Muscle of leg (tissue), 11 donors: ENCODE data around the gene CAMSAP2. TPM values are rescaled to one million over a fixed set of nuclear protein-coding genes. Genes with fewer than 3 reads are reported as not detected.

Source experiments
- DNase-seq: peaks from one replicate; pipeline ENCODE4 v3.0.0; 2013
- H3K27ac ChIP-seq: one replicate; pipeline ENCODE4 v1.5.1; 2013; ENCODE audit warnings: mild to moderate bottlenecking, low read length, control low read depth
- H3K27me3 ChIP-seq: one replicate; pipeline ENCODE4 v1.6.1; 2013; ENCODE audit warnings: low read length; ENCODE audit not compliant: control insufficient read depth, insufficient read depth
- H3K36me3 ChIP-seq: one replicate; pipeline ENCODE4 v1.6.1; 2013; ENCODE audit warnings: low read length; ENCODE audit not compliant: control insufficient read depth, insufficient read depth
- H3K4me1 ChIP-seq: one replicate; pipeline ENCODE4 v1.6.1; 2013; ENCODE audit warnings: low read length; ENCODE audit not compliant: control insufficient read depth, insufficient read depth
- H3K4me3 ChIP-seq: one replicate; pipeline ENCODE4 v1.5.1; 2013; ENCODE audit warnings: low read length, control low read depth
- H3K9me3 ChIP-seq: replicated peaks from 2 replicates; pipeline ENCODE4 v1.6.1; 2013; ENCODE audit warnings: low read depth, low read length; ENCODE audit not compliant: control insufficient read depth
- WGBS: methylation state at CpG from one replicate; pipeline ENCODE4 v1.1.5; 2013; ENCODE audit warnings: missing lambda C conversion rate; ENCODE audit not compliant: insufficient coverage; 5-methylcytosine and 5-hydroxymethylcytosine counted together
- polyA plus RNA-seq, 8 donors: library from polyadenylated mRNA; unstranded; fragments of 120-200 nt; gene quantifications; one replicate each; pipeline versions ENCODE4 v1.2.1 to v1.2.3, GENCODE V29; 2013; ENCODE audit warnings: inconsistent platforms in 1 of 8, low replicate concordance in 1 of 8; ENCODE audit not compliant: insufficient read length in 8 of 8, insufficient read depth in 1 of 8
- total RNA-seq: library from RNA; stranded (reverse); fragments of 120-200 nt; gene quantifications from one replicate; pipeline ENCODE4 v1.2.4, GENCODE V29; 2013

Gene CAMSAP2
- total and polyA plus RNA-seq, 9 donors, result 14.0 to 36.0 (median 18.9) TPM

DNA sequence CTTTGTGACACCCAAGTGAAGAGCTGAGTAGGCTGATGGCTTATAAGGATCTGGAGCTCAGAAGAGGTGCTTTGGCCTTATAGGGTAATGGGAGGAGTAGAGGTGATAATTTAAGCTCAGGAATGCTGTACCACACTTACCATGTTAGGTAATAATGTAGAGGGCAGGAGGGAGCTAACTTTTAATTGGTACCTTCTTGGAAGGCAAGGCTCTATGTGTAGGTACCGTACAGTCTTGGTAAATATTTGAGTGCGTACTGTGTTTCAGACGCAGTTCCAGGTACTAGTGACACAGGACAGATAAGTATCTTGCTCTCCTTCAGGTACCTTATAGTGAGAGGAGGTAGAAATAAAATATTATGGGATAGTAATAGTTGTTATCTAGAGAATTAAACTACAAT is 16.8 kb downstream of the CAMSAP2 start:
- Histone ChIP-seq H3K4me3 (no peak overlapping the region), H3K27me3 (no peaks in the 10 kb centered on the region), H3K27ac (no peak overlapping the region), H3K36me3 (peaks cover 2% of the 10 kb centered on the region), H3K9me3 (no peaks in the 10 kb centered on the region), H3K4me1 (no peaks in the 10 kb centered on the region)
- DNase-seq, result no peak
- 100% methylated on average over 3 of the region's 3 CpGs for WGBS

DNA sequence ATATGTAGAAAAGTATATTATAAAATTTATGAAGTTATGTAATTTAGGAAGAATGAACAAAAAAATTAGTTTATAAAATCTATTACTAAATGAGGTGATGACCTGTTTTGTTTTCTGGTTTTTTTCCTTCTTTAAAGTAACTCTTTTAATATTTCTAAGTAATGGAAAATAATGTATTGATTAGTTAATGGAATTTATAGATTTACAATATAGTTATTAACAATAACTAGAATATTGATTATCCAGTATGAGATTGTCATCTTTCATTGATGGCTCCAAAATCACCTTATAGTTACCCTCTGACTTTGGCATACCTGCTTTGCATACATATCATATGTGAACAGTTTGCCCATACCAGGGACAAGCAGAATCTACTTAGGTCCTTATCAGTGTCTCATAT is 23.4 kb downstream of the CAMSAP2 start:
- H3K36me3 ChIP-seq, result peaks cover 5% of the 10 kb centered on the region

DNA sequence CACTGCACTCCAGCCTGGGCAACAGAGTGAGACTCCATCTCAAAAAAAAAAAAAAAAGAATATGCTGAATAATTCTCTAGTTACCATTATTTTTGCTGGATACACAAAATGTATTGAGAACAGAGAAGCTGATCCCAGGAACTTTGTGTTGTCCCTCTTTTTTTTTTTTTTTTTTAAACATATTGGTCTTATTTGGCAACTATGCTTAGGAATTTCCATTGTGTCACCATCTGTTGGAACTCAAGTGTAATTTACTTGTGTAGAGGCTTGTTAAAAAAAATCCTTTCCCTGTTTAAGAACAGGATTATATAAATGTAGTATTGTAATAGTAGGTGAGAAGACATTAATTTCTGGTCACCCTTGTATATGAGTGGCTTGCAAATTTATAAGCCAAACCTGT is 28.6 kb downstream of the CAMSAP2 start:
- Histone ChIP-seq H3K4me3 (no peak overlapping the region), H3K9me3 (no peaks in the 10 kb centered on the region), H3K27me3 (no peaks in the 10 kb centered on the region), H3K4me1 (no peaks in the 10 kb centered on the region), H3K36me3 (peaks cover 18% of the 10 kb centered on the region), H3K27ac (no peak overlapping the region)
- DNase-seq, result peak; percentile 71

More for the DNA sequence above, 23.4 kb downstream of the CAMSAP2 start:
- Histone ChIP-seq H3K27me3 (no peaks in the 10 kb centered on the region), H3K27ac (no peak overlapping the region), H3K4me1 (no peaks in the 10 kb centered on the region), H3K4me3 (no peak overlapping the region), H3K9me3 (no peaks in the 10 kb centered on the region)
- DNase-seq, result no peak

DNA sequence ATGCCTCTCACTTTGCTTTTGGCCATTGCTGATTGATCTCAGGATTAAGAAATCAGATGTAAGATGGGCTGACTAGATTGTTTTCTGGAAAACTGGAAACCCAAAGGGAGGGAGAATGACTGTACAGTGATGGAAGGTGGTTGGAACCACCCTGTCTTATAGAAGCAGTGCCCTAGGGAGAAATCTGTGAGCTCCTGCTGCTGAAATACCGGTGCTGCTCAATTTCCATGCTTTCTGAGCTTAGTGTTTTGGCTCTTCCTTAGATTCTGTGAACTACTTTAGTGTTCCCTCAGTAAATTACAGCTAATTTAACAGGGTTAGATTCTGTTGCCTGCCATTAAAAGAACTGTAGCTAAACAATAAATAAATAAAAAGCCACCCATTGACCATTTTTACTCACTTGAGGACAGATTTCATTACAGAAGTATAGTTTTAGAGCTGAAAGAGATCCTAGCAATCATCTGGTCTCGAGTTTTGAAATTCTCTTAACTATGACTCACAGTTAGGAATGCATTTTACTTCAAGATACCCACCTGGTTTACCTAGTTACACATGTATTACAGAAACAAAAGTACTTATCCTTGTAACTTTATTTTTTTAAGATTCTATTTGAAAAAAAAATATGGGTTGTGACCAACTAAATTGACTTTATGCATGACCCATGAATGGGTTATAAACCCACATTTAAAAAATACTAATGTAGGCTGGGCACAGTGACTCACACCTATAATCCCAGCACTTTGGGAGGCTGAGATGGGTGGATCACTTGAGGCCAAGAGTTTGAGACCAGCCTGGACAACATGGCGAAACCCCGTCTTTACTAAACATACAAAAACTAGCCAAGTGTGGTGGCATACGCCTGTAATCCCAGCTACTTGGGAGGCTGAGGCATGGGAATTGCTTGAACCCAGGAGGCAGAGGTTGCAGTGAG is 33.2 kb downstream of the CAMSAP2 start:
- H3K27me3 ChIP-seq, result no peaks in the 10 kb centered on the region
- peaks cover 16% of the 10 kb centered on the region for H3K36me3 ChIP-seq
- WGBS, result no CpG with 5 or more reads among the region's 5 CpGs
- no peaks in the 10 kb centered on the region for H3K4me1 ChIP-seq
- H3K9me3 ChIP-seq, result no peaks in the 10 kb centered on the region
- no peak overlapping the region for H3K4me3 ChIP-seq
- DNase-seq, result no peak
- H3K27ac ChIP-seq, result no peak overlapping the region

DNA sequence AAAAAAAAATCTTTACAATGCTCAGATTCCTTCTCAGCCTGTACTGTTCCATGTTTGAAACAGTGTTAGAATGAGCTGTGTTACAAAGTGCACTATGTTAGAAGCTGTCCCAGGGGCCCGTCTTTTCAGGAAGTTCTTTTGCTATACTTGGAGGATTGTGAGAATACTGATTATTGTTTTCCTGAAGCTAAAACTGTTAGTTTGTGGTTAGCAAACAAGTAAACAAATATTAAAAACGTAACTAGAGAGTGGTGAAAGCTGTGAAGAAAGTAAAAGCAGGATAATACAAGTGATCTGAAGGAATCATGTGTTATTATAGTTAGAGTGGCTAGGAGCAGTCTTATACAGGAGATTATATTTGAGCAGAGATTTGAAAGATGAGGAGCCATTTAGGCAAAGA is 35.6 kb downstream of the CAMSAP2 start:
- no peaks in the 10 kb centered on the region for H3K9me3 ChIP-seq
- no peaks in the 10 kb centered on the region for H3K27me3 ChIP-seq
- H3K27ac ChIP-seq, result peak overlapping the region; percentile 25
- DNase-seq, result peak; percentile 32
- no peaks in the 10 kb centered on the region for H3K4me1 ChIP-seq
- peaks cover 9% of the 10 kb centered on the region for H3K36me3 ChIP-seq
- 36% methylated on average over 2 of the region's 2 CpGs for WGBS
- H3K4me3 ChIP-seq, result no peak overlapping the region

DNA sequence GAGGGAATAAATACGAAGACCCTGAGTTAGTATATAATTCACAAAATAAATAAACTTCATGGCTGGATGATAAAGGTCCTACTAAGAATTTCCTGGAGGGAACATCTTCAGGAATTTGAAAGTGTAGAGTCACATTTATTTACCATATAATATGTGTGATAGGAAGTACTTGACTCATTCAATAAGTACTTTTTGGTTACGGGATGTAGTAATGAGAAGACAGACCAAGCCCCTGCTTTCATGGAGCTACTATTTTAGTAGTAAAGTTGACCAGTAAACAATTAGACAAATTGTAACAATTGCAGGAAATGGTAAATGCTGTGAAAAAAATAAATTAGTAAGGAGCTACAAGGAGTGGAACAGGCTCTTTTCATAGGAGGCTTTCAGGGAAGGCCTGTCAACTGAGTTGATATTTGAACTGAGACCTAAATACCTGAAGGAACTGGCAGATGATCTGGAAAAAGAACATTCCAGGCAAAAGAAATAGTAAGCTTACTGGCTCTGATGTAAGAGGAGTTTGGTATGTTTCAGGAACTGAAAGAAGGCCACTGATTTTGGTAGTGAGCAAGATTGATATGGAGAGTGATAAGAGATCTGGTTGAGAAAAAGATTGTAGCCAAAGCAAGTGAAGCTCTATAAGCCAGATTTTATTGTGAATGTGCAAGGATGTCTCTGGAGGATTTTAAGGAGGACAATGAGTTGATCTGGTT is 36.2 kb downstream of the CAMSAP2 start:
- WGBS, result no CpG with 5 or more reads among the region's 2 CpGs
- Histone ChIP-seq H3K4me1 (no peaks in the 10 kb centered on the region), H3K9me3 (no peaks in the 10 kb centered on the region), H3K4me3 (no peak overlapping the region), H3K27ac (no peak overlapping the region), H3K27me3 (no peaks in the 10 kb centered on the region), H3K36me3 (peaks cover 3% of the 10 kb centered on the region)
- DNase-seq, result peak; percentile 58

DNA sequence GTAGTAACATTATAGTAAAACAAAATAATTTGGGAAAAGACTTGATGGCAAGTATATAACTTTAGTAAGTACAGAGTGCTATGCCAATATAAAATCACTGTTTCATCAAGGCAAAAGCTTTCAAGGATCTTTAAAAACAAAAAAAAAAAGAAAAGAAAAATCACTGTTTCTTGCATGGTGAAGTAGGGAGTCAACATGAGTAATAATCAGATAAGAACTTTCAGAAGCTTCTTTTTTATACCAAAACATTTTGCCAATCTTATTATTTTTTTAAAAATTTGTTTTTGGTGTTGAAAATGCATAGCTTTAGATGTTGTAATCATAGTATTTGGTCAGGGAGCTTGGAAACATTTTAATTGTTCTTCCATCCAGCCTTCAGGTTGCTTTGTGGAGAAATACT is 37.2 kb downstream of the CAMSAP2 start:
- Histone ChIP-seq H3K27ac (no peak overlapping the region), H3K27me3 (no peaks in the 10 kb centered on the region), H3K36me3 (peaks cover 2% of the 10 kb centered on the region), H3K4me1 (no peaks in the 10 kb centered on the region), H3K4me3 (no peak overlapping the region), H3K9me3 (no peaks in the 10 kb centered on the region)
- DNase-seq, result no peak

DNA sequence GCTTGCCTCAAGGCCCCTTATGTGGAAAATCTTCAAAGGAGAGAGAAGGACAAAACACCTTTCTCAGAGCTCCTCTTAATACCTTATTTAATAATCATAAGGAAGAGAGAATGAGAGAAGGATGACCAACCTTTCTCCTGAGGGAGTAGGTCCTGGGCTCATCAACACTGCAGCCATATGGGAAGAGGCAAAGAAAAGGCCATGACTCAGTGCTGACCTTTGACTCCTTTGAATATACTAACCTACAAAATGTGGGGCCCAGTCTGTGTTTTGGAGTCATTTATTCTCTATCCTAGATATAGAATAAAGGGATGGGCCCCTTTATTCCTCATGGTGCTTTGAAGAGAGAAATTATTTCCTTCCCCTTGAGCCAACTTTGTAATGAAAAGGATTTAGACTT is 38.3 kb downstream of the CAMSAP2 start:
- Histone ChIP-seq H3K36me3 (peaks cover 2% of the 10 kb centered on the region), H3K4me3 (no peak overlapping the region), H3K9me3 (no peaks in the 10 kb centered on the region), H3K27ac (no peak overlapping the region), H3K27me3 (no peaks in the 10 kb centered on the region), H3K4me1 (no peaks in the 10 kb centered on the region)
- no peak for DNase-seq

DNA sequence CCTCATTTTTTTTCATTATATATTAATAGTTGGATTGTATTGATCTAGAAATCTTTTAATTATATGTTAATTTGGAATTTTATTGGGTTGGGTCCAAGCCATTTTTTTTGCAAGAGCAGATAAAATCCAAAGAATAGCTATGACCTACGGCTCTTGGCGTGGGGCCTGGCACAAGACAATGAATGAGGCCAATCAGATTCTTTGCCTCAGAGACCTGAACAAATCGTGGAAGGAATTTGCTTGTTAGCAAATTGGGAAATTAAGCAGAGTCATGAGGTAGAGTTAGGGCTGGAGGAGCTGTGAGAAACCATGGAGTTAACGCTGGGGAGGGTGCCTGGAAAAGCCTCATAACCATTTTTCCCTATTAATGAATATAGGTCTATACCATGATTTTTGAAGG is 40.1 kb downstream of the CAMSAP2 start:
- peaks cover 3% of the 10 kb centered on the region for H3K9me3 ChIP-seq
- peaks cover 7% of the 10 kb centered on the region for H3K36me3 ChIP-seq
- 80% methylated on average over 3 of the region's 4 CpGs for WGBS
- DNase-seq, result no peak
- no peak overlapping the region for H3K27ac ChIP-seq
- H3K4me3 ChIP-seq, result no peak overlapping the region
- H3K4me1 ChIP-seq, result no peaks in the 10 kb centered on the region
- no peaks in the 10 kb centered on the region for H3K27me3 ChIP-seq

DNA sequence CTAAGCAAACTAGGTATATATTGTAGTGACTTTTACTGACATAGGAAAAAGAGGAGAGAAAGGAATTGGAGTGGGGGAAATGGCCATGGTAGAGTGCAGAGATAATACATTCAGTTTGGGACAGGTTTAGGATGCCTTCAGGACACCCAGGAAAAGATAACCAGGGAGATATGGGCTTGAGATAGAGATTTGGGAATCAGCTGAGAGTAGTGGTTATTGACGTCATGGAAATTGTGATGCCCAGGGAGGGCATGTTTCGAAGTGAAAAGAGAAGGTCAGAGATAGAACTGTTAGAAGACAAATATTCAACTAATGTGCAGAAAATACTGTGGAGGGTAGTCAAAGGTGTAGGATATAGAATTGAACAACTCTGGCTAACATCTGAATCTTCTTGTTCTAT is 40.6 kb downstream of the CAMSAP2 start:
- no peaks in the 10 kb centered on the region for H3K4me1 ChIP-seq
- no peak overlapping the region for H3K27ac ChIP-seq
- no peak overlapping the region for H3K4me3 ChIP-seq
- WGBS, result 78% methylated on average over 2 of the region's 2 CpGs
- peaks cover 7% of the 10 kb centered on the region for H3K36me3 ChIP-seq
- peaks cover 3% of the 10 kb centered on the region for H3K9me3 ChIP-seq
- no peaks in the 10 kb centered on the region for H3K27me3 ChIP-seq
- no peak for DNase-seq
